T-cell (primary cell): Measurements from ENCODE around the gene PLSCR1. TPM values are rescaled to one million over a fixed set of nuclear protein-coding genes. Genes with fewer than 3 reads are reported as not detected.

Experiments
- ATAC-seq, 4 experiments: fragments of 200-7000 bp in 3 of 4; fragments of 150-1000 bp in 1 of 4; cut with Tn5 transposase; replicated peaks in 1 of 4; 1 replicate in 3 of 4; 2 replicates in 1 of 4; pipeline ENCODE4 v1.10.0; 2021; ENCODE audit warnings: moderate library complexity in 3 of 4, mild to moderate bottlenecking in 2 of 4, moderate number of reproducible peaks in 1 of 4
- CTCF ChIA-PET, 2 donors: fragments of 300-600 bp; sonication (Branson Sonifier 250); formaldehyde crosslinking; loops; one replicate each; lab custom pipeline; 2022; ENCODE audit warnings: antibody characterized with exemption in 2 of 2; lab: Charles Lee
- POLR2A ChIA-PET, 2 donors: fragments of 300-600 bp; sonication (Branson Sonifier 250); formaldehyde crosslinking; loops; one replicate each; lab custom pipeline; 2022; ENCODE audit warnings: antibody characterized with exemption in 2 of 2; lab: Charles Lee
- DNase-seq, 35 experiments: peaks; one replicate each; pipeline versions ENCODE4 v3.0.0 to v3.0.0-alpha.2; 2013 to 2023
- H3K27ac ChIP-seq: one replicate; pipeline ENCODE4 v1.5.1; 2013; ENCODE audit warnings: low read length
- H3K27me3 ChIP-seq, 2 experiments: replicated peaks in 1 of 2; 1 replicate in 1 of 2; 2 replicates in 1 of 2; pipeline versions ENCODE4 v1.6.1 to v1.7.0; 2013; ENCODE audit warnings: low read length in 1 of 2, mixed read lengths in 1 of 2; ENCODE audit not compliant: control insufficient read depth in 2 of 2, insufficient read depth in 2 of 2; ENCODE audit errors: extremely low read depth in 1 of 2
- H3K36me3 ChIP-seq, 2 donors: 1 replicate in 1 of 2; 2 replicates in 1 of 2; pipeline versions ENCODE4 v1.6.1 to v1.7.0; 2013; ENCODE audit warnings: low read length in 1 of 2; ENCODE audit not compliant: control insufficient read depth in 2 of 2, insufficient read depth in 1 of 2; ENCODE audit errors: extremely low read depth in 1 of 2
- H3K4me1 ChIP-seq, 2 experiments: 1 replicate in 1 of 2; 2 replicates in 1 of 2; pipeline versions ENCODE4 v1.6.1 to v1.7.0; 2013; ENCODE audit warnings: low read length in 2 of 2, mixed read lengths in 1 of 2; ENCODE audit not compliant: insufficient read depth in 2 of 2, control insufficient read depth in 1 of 2; ENCODE audit errors: extremely low read depth in 1 of 2
- H3K4me3 ChIP-seq, 2 donors: 1 replicate in 1 of 2; 2 replicates in 1 of 2; pipeline versions ENCODE4 v1.5.1 to v1.7.0; 2013; ENCODE audit warnings: mild to moderate bottlenecking in 2 of 2, low read length in 1 of 2, moderate library complexity in 1 of 2; ENCODE audit not compliant: control insufficient read depth in 1 of 2; ENCODE audit errors: extremely low read depth in 1 of 2
- H3K9me3 ChIP-seq: 2 replicates; pipeline ENCODE4 v1.7.0; 2013
- H3K27ac Mint-ChIP-seq, 2 donors: one replicate each; pipeline ENCODE4 v1.8.0; 2020 to 2021; ENCODE audit warnings: mild to moderate bottlenecking in 2 of 2, mixed read lengths in 2 of 2
- H3K27me3 Mint-ChIP-seq, 2 donors: one replicate each; pipeline ENCODE4 v1.8.0; 2021 to 2022; ENCODE audit warnings: mixed read lengths in 2 of 2
- H3K36me3 Mint-ChIP-seq: one replicate; pipeline ENCODE4 v1.8.0; 2021; ENCODE audit warnings: mixed read lengths
- H3K4me1 Mint-ChIP-seq, 3 donors: one replicate each; pipeline ENCODE4 v1.8.0; 2020 to 2022; ENCODE audit warnings: mixed read lengths in 3 of 3, mild to moderate bottlenecking in 1 of 3
- H3K4me3 Mint-ChIP-seq, 3 donors: one replicate each; pipeline ENCODE4 v1.8.0; 2020 to 2022; ENCODE audit warnings: mild to moderate bottlenecking in 3 of 3, mixed read lengths in 3 of 3, moderate library complexity in 3 of 3
- H3K9me3 Mint-ChIP-seq, 3 donors: one replicate each; pipeline ENCODE4 v1.8.0; 2020 to 2022; ENCODE audit warnings: mixed read lengths in 3 of 3
- WGBS: methylation state at CpG from one replicate; pipeline ENCODE4 v1.1.5; 2013; ENCODE audit warnings: missing lambda C conversion rate; ENCODE audit not compliant: insufficient coverage; 5-methylcytosine and 5-hydroxymethylcytosine counted together
- total RNA-seq, 35 experiments: library from RNA in 6 of 35; stranded (reverse) in 6 of 35; fragments of 120-200 nt in 1 of 35; gene quantifications; one replicate each; pipeline versions ENCODE4 v1.2.1 to v1.2.4 and lab custom pipeline; 2013 to 2026

The PLSCR1 gene, protein sequence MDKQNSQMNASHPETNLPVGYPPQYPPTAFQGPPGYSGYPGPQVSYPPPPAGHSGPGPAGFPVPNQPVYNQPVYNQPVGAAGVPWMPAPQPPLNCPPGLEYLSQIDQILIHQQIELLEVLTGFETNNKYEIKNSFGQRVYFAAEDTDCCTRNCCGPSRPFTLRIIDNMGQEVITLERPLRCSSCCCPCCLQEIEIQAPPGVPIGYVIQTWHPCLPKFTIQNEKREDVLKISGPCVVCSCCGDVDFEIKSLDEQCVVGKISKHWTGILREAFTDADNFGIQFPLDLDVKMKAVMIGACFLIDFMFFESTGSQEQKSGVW
- total RNA-seq, result 10 to 100 TPM; 13.5 to 23.0 (median 16.4) TPM
- total RNA-seq (2013), result 32.2 TPM
- total RNA-seq (lab: John Stamatoyannopoulos, UW), result 7.1 to 132 (median 20.4) reads per million in 29 experiments

GRCh38 chr3:146544002-146544928 is at the start of gene PLSCR1:
Gene PLSCR1, minus strand, starts transcription at chr3:146544607. Its CDS starts 8,055 bp downstream, at chr3:146536552.
- peaks cover 49 to 73% (median 67%) of the 10 kb centered on the region in 3 donors for H3K4me1 Mint-ChIP-seq

GRCh38 chr3:146593776-146594175 is 49.4 kb upstream of the PLSCR1 start:
- ATAC-seq (no peak), DNase-seq (no peak)
- no peaks in the 10 kb centered on the region for H3K36me3 ChIP-seq
- ChIA-PET CTCF (interaction anchor here (1.4 to 2.0 kb wide), 3 partner anchors 372 to 405 kb away, joined by 3 to 11 read pairs (median 7); no protein-coding TSS in a partner anchor), POLR2A (no interaction called here)
- Mint-ChIP-seq H3K4me3 (no peak overlapping the region), H3K36me3 (no peaks in the 10 kb centered on the region), H3K27me3 (peaks cover 0 to 5% of the 10 kb centered on the region in 2 donors), H3K27ac (no peak overlapping the region), H3K9me3 (no peaks in the 10 kb centered on the region), H3K4me1 (no peaks in the 10 kb centered on the region)
- no peaks in the 10 kb centered on the region for H3K4me1 ChIP-seq
- H3K27ac ChIP-seq, result no peak overlapping the region
- no peaks in the 10 kb centered on the region for H3K9me3 ChIP-seq
- WGBS, result 71% methylated on average over 1 of the region's 3 CpGs
- H3K4me3 ChIP-seq, result no peak overlapping the region
- peaks cover 0 to 3% of the 10 kb centered on the region in 2 experiments for H3K27me3 ChIP-seq

More at GRCh38 chr3:146544002-146544928, at the start of gene PLSCR1:
- WGBS, result 4% methylated on average over 37 of the region's 51 CpGs
- peaks cover 11 to 13% of the 10 kb centered on the region in 2 experiments for H3K4me1 ChIP-seq
- DNase-seq (peak; percentile 34 to 73 (median 50)), ATAC-seq (peak; percentile 79 to 89 (median 82))
- Mint-ChIP-seq H3K27me3 (no peaks in the 10 kb centered on the region), H3K4me3 (peak within 1 kb of the TSS; percentile 91 to 96 (median 92)), H3K36me3 (peaks cover 1% of the 10 kb centered on the region), H3K27ac (peak within 1 kb of the TSS; percentile 85 to 93), H3K9me3 (no peaks in the 10 kb centered on the region)
- CTCF ChIA-PET, result interaction anchor here in 1 of 2 donors (1.0 kb wide), 1 partner anchor 33 kb away, joined by 3 read pairs; no protein-coding TSS in a partner anchor
- POLR2A ChIA-PET, result interaction anchor here in 1 of 2 donors (0.6 kb wide), 1 partner anchor 24 kb away, joined by 3 read pairs; no protein-coding TSS in a partner anchor
- peak within 1 kb of the TSS; percentile 75 to 95 for H3K4me3 ChIP-seq
- H3K27me3 ChIP-seq, result no peaks in the 10 kb centered on the region
- peak within 1 kb of the TSS; percentile 22 for H3K27ac ChIP-seq
- H3K9me3 ChIP-seq, result no peaks in the 10 kb centered on the region
- peaks cover 2% of the 10 kb centered on the region in 2 donors for H3K36me3 ChIP-seq

DNA sequence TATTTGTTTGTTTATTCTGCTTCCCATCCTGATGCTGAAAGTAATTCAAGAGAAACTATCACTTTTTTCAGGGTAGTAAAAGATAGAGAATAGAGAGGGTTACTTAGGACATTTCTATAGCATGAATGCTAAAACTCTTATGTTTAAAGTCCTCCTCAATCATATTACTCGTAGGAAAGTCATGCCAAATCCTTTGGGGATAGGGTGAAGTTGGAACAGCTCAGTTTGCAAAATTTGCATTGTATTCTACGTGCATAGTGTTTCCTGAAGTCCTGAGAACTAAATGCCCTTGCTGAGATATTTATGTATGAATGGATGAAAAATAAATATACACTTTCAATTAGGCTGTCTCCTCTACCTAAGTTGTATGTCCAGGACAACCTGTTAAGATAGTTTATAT is 46.1 kb upstream of the PLSCR1 start:
- H3K4me3 Mint-ChIP-seq, result no peak overlapping the region
- Histone ChIP-seq H3K4me1 (no peaks in the 10 kb centered on the region), H3K36me3 (no peaks in the 10 kb centered on the region), H3K4me3 (no peak overlapping the region), H3K27ac (no peak overlapping the region), H3K27me3 (peaks cover 0 to 3% of the 10 kb centered on the region in 2 experiments), H3K9me3 (no peaks in the 10 kb centered on the region)
- no peak for ATAC-seq
- POLR2A ChIA-PET, result no interaction called here
- no peak overlapping the region for H3K27ac Mint-ChIP-seq
- H3K36me3 Mint-ChIP-seq, result no peaks in the 10 kb centered on the region
- H3K9me3 Mint-ChIP-seq, result no peaks in the 10 kb centered on the region
- WGBS, result no CpG with 5 or more reads among the region's 2 CpGs
- no peaks in the 10 kb centered on the region for H3K4me1 Mint-ChIP-seq
- no peak for DNase-seq
- peaks cover 0 to 5% of the 10 kb centered on the region in 2 donors for H3K27me3 Mint-ChIP-seq
- CTCF ChIA-PET, result interaction anchor here (0.6 to 1.1 kb wide), 5 partner anchors 10 to 392 kb away, joined by 3 to 6 read pairs (median 3); no protein-coding TSS in a partner anchor

- no peak overlapping the region for H3K4me3 ChIP-seq
- H3K36me3 ChIP-seq, result no peaks in the 10 kb centered on the region
- H3K4me1 ChIP-seq, result no peaks in the 10 kb centered on the region
- ChIA-PET POLR2A (no interaction called here), CTCF (interaction anchor here (1.0 to 1.1 kb wide), 3 partner anchors 9 to 370 kb away, joined by 3 read pairs; no protein-coding TSS in a partner anchor)
- DNase-seq (peak in 1 of 35 experiments; percentile 27), ATAC-seq (no peak)
- H3K27me3 ChIP-seq, result no peaks in the 10 kb centered on the region
- no peaks in the 10 kb centered on the region for H3K9me3 ChIP-seq
- H3K36me3 Mint-ChIP-seq, result no peaks in the 10 kb centered on the region
- H3K4me3 Mint-ChIP-seq, result no peak overlapping the region
- H3K4me1 Mint-ChIP-seq, result no peaks in the 10 kb centered on the region
- no peak overlapping the region for H3K27ac Mint-ChIP-seq
- peaks cover 0 to 5% of the 10 kb centered on the region in 2 donors for H3K27me3 Mint-ChIP-seq
- H3K9me3 Mint-ChIP-seq, result no peaks in the 10 kb centered on the region
- H3K27ac ChIP-seq, result no peak overlapping the region
- no CpG with 5 or more reads among the region's 1 CpG for WGBS
These were observed 45.6 kb upstream of the PLSCR1 start for GRCh38 chr3:146589899-146590508.

DNA sequence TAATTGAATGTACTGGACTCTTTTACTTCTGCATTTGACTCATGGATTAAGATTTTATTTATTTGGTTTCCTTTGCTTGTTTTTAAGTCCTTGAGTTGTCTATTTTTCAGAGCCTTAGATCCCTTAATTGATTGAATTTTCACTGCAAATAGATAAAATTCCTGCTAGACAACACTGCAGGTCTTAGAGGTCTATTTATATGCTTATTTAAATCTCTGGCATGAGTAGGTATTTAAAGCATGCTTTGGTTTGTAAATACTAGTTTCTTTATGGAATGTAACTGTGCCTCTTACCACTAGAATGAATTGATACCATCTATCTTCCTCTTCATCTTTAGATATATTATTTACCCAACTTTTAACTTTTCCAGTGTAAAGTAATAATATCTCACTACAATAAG is 40.7 kb upstream of the PLSCR1 start:
- no peak for ATAC-seq
- Mint-ChIP-seq H3K9me3 (peaks cover 0 to 5% (median 3%) of the 10 kb centered on the region in 3 donors), H3K4me3 (no peak overlapping the region), H3K27ac (no peak overlapping the region), H3K4me1 (no peaks in the 10 kb centered on the region), H3K36me3 (no peaks in the 10 kb centered on the region), H3K27me3 (peaks cover 4 to 7% of the 10 kb centered on the region in 2 donors)
- ChIA-PET CTCF (no interaction called here), POLR2A (no interaction called here)
- Histone ChIP-seq H3K36me3 (no peaks in the 10 kb centered on the region), H3K9me3 (no peaks in the 10 kb centered on the region), H3K4me3 (no peak overlapping the region), H3K27me3 (no peaks in the 10 kb centered on the region), H3K4me1 (no peaks in the 10 kb centered on the region), H3K27ac (no peak overlapping the region)
- no peak for DNase-seq
